ENCODE results near the gene KRAS. TPM values are rescaled to one million over a fixed set of nuclear protein-coding genes. Genes with fewer than 3 reads are reported as not detected.

KRAS gene
- total and polyA plus RNA-seq, 2 donors (not counting 3 experiments of a cell fraction or from before 2014, with no cell fraction given) = 9.1 to 22.8 TPM

GRCh38 chr12:25256826-25257225 lies 6.1 kb upstream of the KRAS start:
- dilution Hi-C loops (cut with MboI; ENCODE audit: extremely low pct_ligation_motif_present, low sequenced_read_pairs) = no loop called here
- no peak for FAIRE-seq
- H3K9me1 ChIP-seq (replicated peaks; ENCODE audit: control insufficient read depth, extremely low read depth, insufficient read depth, low read length) = no peaks in the 10 kb centered on the region
- H4K20me1 ChIP-seq (replicated peaks; ENCODE audit: control insufficient read depth, extremely low read depth, insufficient read depth, low read length) = no peaks in the 10 kb centered on the region
- intact Hi-C loops (cut with micrococcal nuclease) = no loop called here
- H3K27ac ChIP-seq (ENCODE audit: insufficient read depth, low read depth, low read length) = no peak overlapping the region
- H3K36me3 ChIP-seq (ENCODE audit: control insufficient read depth in 2 of 2, extremely low read depth in 1 of 2, insufficient read depth in 2 of 2, low read length in 2 of 2) = no peaks in the 10 kb centered on the region
- no peak overlapping the region for H3K4me2 ChIP-seq (ENCODE audit: insufficient read depth, low read length)
- no peaks in the 10 kb centered on the region for H3K4me1 ChIP-seq (ENCODE audit: control insufficient read depth, extremely low read depth, insufficient read depth, low read length)
- DNase-seq (ENCODE audit: low read depth, low spot score) = no peak
- no peaks in the 10 kb centered on the region for H3K9me3 ChIP-seq (replicated peaks; ENCODE audit: control insufficient read depth, insufficient read depth, low read length)
- POLR2A ChIA-PET = no interaction called here
- CTCF ChIA-PET = interaction anchor here (0.8 kb wide), 1 partner anchor 13 kb away, joined by 3 read pairs; no protein-coding TSS in a partner anchor
- H2AFZ ChIP-seq (ENCODE audit: low read depth, low read length) = no peak overlapping the region
- H3K79me2 ChIP-seq (ENCODE audit: control insufficient read depth, insufficient read depth, low read length) = no peaks in the 10 kb centered on the region
- TF ChIP-seq EZH2 (IDR thresholded peaks at IDR 0.05; ENCODE audit: borderline replicate concordance, low read depth, low read length, severe bottlenecking) = no peak
- no peak for TF ChIP-seq FOS (IDR thresholded peaks at IDR 0.05; ENCODE audit: borderline replicate concordance, insufficient read depth, low read length)
- TF ChIP-seq POLR2AphosphoS5 (IDR thresholded peaks at IDR 0.05; ENCODE audit: insufficient read depth, low read depth, low read length) = no peak
- no peak for TF ChIP-seq MYC (IDR thresholded peaks at IDR 0.05; ENCODE audit: low read depth, low read length)
- TF ChIP-seq GATA2 (IDR thresholded peaks at IDR 0.05; ENCODE audit: insufficient read depth, insufficient read length, low read depth, low read length) = no peak
- no peak for TF ChIP-seq CTCF (IDR thresholded peaks at IDR 0.05; ENCODE audit: extremely low read depth in 1 of 2, insufficient read depth in 1 of 2, low read depth in 1 of 2, low read length in 2 of 2)
- no peak for TF ChIP-seq JUN (IDR thresholded peaks at IDR 0.05; ENCODE audit: borderline replicate concordance, insufficient read depth, insufficient read length, low read depth)
- TF ChIP-seq MAX (IDR thresholded peaks at IDR 0.05; ENCODE audit: insufficient read depth, insufficient read length) = no peak
- no peak for TF ChIP-seq POLR2A (IDR thresholded peaks at IDR 0.05; ENCODE audit: low read depth, low read length)
- no peak overlapping the region for H3K4me3 ChIP-seq (replicated peaks in 1 of 3; ENCODE audit: insufficient read depth in 1 of 3, low read depth in 1 of 3, low read length in 3 of 3)
- no peak overlapping the region for H3K9ac ChIP-seq (replicated peaks; ENCODE audit: extremely low read depth, insufficient read depth, low read length)
- peaks cover 11 to 27% of the 10 kb centered on the region in 2 experiments for H3K27me3 ChIP-seq (ENCODE audit: control insufficient read depth in 2 of 2, insufficient read depth in 2 of 2, low read length in 2 of 2)
- BruUV-seq (replicated peaks) = no TSS peak
